LNCAP (cell line): ENCODE data around the gene PTGS1.

ENCODE experiments used
- CTCF ChIP-seq: fragments of 450-650 bp; IDR thresholded peaks from 2 replicates; pipeline ENCODE4 v1.5.1; 2017; ENCODE audit warnings: mild to moderate bottlenecking

Gene PTGS1

GRCh38 chr9:122380293-122380692, 9.5 kb downstream of the PTGS1 start:
- TF ChIP-seq CTCF, result no peak

- TF ChIP-seq CTCF, result no peak
These were observed 10.6 kb downstream of the PTGS1 start for GRCh38 chr9:122381206-122381950.

GRCh38 chr9:122382901-122383850, 12.4 kb downstream of the PTGS1 start:
- no peak for TF ChIP-seq CTCF

DNA sequence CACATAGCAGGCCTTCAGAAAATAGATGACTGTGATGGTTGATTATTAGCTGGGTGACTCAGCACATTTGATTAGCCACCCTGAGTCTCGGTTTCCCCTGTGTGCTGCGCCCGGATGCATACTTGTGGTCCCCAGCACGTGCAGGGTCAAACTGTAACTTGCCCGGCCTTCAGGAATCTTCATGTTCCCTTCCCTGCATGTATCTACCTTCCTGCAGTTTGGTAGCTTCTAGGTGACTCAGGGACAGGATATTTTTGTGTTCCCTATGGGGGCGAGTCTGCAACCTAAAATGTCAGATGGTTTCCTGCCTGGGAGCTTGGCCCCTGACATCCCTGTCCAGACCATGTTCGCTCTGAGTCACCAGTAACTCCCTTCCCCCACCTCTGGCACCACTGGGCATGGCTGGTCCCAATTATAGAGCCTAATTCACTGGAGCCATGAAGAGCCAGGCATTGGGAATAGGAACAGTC, 13.2 kb downstream of the PTGS1 start:
- TF ChIP-seq CTCF, result no peak

DNA sequence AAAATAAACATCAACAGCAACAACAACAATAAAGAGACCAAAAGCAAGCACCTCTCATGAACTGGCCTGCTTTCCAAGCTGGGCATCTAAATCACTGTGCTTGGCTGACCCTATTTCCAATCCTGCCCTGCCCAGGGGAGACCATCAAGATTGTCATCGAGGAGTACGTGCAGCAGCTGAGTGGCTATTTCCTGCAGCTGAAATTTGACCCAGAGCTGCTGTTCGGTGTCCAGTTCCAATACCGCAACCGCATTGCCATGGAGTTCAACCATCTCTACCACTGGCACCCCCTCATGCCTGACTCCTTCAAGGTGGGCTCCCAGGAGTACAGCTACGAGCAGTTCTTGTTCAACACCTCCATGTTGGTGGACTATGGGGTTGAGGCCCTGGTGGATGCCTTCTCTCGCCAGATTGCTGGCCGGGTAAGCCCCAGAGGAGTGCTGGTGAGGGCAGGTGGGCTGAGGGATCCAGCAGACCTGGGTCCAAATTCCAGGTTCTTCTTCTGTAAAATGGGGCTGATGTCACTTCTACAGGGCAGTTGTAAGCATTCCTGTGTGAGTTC, 15.6 kb downstream of the PTGS1 start:
- no peak for TF ChIP-seq CTCF

DNA sequence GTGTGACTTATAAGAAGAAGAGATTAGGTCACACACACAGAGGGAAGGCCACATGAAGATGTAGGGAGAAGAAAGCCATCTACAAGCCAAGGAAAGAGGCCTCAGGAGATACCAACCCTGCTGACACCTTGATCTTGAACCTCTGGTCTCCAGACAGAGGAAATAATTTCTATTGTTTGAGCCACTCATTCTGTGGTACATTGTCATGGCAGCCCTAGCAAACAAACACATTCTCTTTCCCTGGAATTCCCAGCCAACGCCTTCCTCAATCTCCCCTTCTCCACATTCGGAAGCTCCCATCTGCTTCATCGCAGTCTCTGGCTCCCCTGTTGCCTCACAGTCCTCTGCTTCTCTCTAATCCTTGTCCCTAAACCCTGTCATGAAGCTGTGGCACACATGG, 16.7 kb downstream of the PTGS1 start:
- no peak for TF ChIP-seq CTCF

- TF ChIP-seq CTCF, result no peak
These were observed 18.4 kb downstream of the PTGS1 start for GRCh38 chr9:122389195-122389594.
